GM12878 (cell line): Measurements from ENCODE around the gene ANKRD36C. TPM values are rescaled to one million over a fixed set of nuclear protein-coding genes. Genes with fewer than 3 reads are reported as not detected.
"Not testable (repeated sequence)": the region's sequence is repeated elsewhere in the genome, so short reads cannot be mapped to it uniquely, and the experiment has no call there.

Experiments
- ATAC-seq: fragments of 200-7000 bp; cut with Tn5 transposase; 3 replicates; pipeline ENCODE4 v1.9.1; 2020; ENCODE audit warnings: mild to moderate bottlenecking, moderate library complexity
- BruUV-seq: library from RNA; stranded (reverse); fragments of 400-500 nt; replicated peaks from 2 replicates; lab custom pipeline; 2021; lab: Mats Ljungman, UMichigan
- CTCF ChIA-PET: fragments of 300-600 bp; sonication (Branson Sonifier 250); formaldehyde crosslinking; extraction: SDS; loops from one replicate; lab custom pipeline; 2021; ENCODE audit warnings: inconsistent platforms; lab: Yijun Ruan, JAX
- POLR2A ChIA-PET: fragments of 350-600 bp; formaldehyde crosslinking; extraction: SDS; loops from one replicate; lab custom pipeline; 2021; ENCODE audit warnings: inconsistent platforms; lab: Charles Lee
- RAD21 ChIA-PET: fragments of 300-600 bp; sonication (Branson Sonifier 250); formaldehyde crosslinking; loops from one replicate; lab custom pipeline; 2023; ENCODE audit warnings: antibody characterized with exemption; ENCODE audit not compliant: unreplicated experiment; lab: Charles Lee
- SMC1A ChIA-PET: fragments of 300-600 bp; sonication (Branson Sonifier 250); formaldehyde crosslinking; loops from one replicate; lab custom pipeline; 2023; ENCODE audit not compliant: unreplicated experiment, uncharacterized antibody; lab: Charles Lee
- DNase-seq: peaks from one replicate; pipeline ENCODE4 v3.0.0-alpha.2; 2011; ENCODE audit warnings: low read depth, low spot score
- FAIRE-seq: peaks from 3 replicates; lab custom pipeline; 2011; peaks lifted over from hg19 to GRCh38; lab: Jason Lieb, UNC
- H2AFZ ChIP-seq: 2 replicates; pipeline ENCODE4 v1.6.0; 2011; ENCODE audit warnings: low read depth, low read length, control low read depth; ENCODE audit not compliant: control insufficient read depth
- H3K27ac ChIP-seq: 2 replicates; pipeline ENCODE4 v1.5.1; 2011; ENCODE audit warnings: control low read depth; ENCODE audit not compliant: control insufficient read depth, insufficient read depth
- H3K27me3 ChIP-seq, 2 experiments: replicated peaks in 1 of 2; 2 replicates each; pipeline versions ENCODE4 v1.6.0 to v1.6.1; 2011; ENCODE audit warnings: low read length in 1 of 2; ENCODE audit not compliant: control insufficient read depth in 2 of 2, insufficient read depth in 2 of 2
- H3K36me3 ChIP-seq, 2 experiments: 2 replicates each; pipeline ENCODE4 v1.5.1; 2011; ENCODE audit warnings: low read length in 1 of 2; ENCODE audit not compliant: control insufficient read depth in 2 of 2, insufficient read depth in 2 of 2
- H3K4me1 ChIP-seq: 2 replicates; pipeline ENCODE4 v1.6.1; 2011; ENCODE audit warnings: mild to moderate bottlenecking, low read length, moderate library complexity, mixed read lengths; ENCODE audit not compliant: control insufficient read depth, insufficient read depth
- H3K4me2 ChIP-seq: 2 replicates; pipeline ENCODE4 v1.6.0; 2011; ENCODE audit warnings: control low read depth; ENCODE audit not compliant: control insufficient read depth, insufficient read depth
- H3K4me3 ChIP-seq: fragments of 200-600 bp; sonication (generic); 2 replicates; pipeline ENCODE4 v1.5.1; 2016
- H3K79me2 ChIP-seq: 2 replicates; pipeline ENCODE4 v1.6.0; 2011; ENCODE audit warnings: low read length; ENCODE audit not compliant: control insufficient read depth, insufficient read depth
- H3K9ac ChIP-seq: 2 replicates; pipeline ENCODE4 v1.8.0; 2011; ENCODE audit warnings: low read length, control low read depth, mixed read lengths; ENCODE audit not compliant: control insufficient read depth, insufficient read depth
- H3K9me3 ChIP-seq: replicated peaks from 3 replicates; pipeline ENCODE4 v1.5.1; 2011; ENCODE audit warnings: mild to moderate bottlenecking, low read length; ENCODE audit not compliant: control insufficient read depth, insufficient read depth
- H4K20me1 ChIP-seq: 2 replicates; pipeline ENCODE4 v1.6.0; 2011; ENCODE audit not compliant: control insufficient read depth, insufficient read depth
- POLR2A ChIP-seq: IDR thresholded peaks from 2 replicates; pipeline ENCODE4 v1.6.1; 2011; ENCODE audit warnings: low read depth, mild to moderate bottlenecking, low read length
- WGBS: methylation state at CpG from one replicate; pipeline ENCODE4 v1.1.6; 2016; ENCODE audit warnings: low lambda C conversion rate; ENCODE audit not compliant: insufficient replicate concordance, insufficient coverage; ENCODE audit errors: missing lambda C conversion rate; 5-methylcytosine and 5-hydroxymethylcytosine counted together
- in situ Hi-C: fragments of 300-500 bp; cut with MboI; formaldehyde crosslinking; loops from 9 replicates; pipeline ENCODE4 v1.14.3; 2018; ENCODE audit warnings: mixed read lengths
- intact Hi-C: fragments of 100-400 bp; cut with micrococcal nuclease; formaldehyde crosslinking; loops from one replicate; pipeline ENCODE4 v1.14.2; 2022; ENCODE audit not compliant: unreplicated experiment
- polyA plus RNA-seq, 11 experiments: library from polyadenylated mRNA; depleted of rRNA in 4 of 11; unstranded in 6 of 11; stranded (reverse) in 5 of 11; fragments of >200 nt; fragmentation: Nextera tagmentation in 4 of 11; fragmentation: Illumina TruSeq in 1 of 11; extraction: Ambion mirVana in 4 of 11; extraction: Trizol in 1 of 11; gene quantifications; 1 replicate in 1 of 11; 2 replicates in 10 of 11; pipeline versions ENCODE4 v1.2.1 to v1.2.3, GENCODE V29; 2011 to 2016; ENCODE audit warnings: inconsistent platforms in 2 of 11, missing spikeins in 2 of 11, low read depth in 1 of 11
- total RNA-seq, 4 experiments: library from RNA; depleted of rRNA in 3 of 4; stranded (reverse); fragments of >200 nt in 3 of 4; fragmentation: Illumina TruSeq in 1 of 4; extraction: Trizol in 1 of 4; gene quantifications; 2 replicates each; pipeline versions ENCODE4 v1.2.1 to v1.2.3, GENCODE V29; 2013 to 2021

The ANKRD36C gene
- total and polyA plus RNA-seq, 10 of the 15 experiments (the other 5 are each of a cell fraction or from before 2014, with no cell fraction given) = 3.2 to 39.8 (median 19.5) TPM

- WGBS = 0% methylated on average over 11 of the region's 39 CpGs
- intact Hi-C loops = loop anchor here (2.0 kb wide), 1 partner anchor 125 kb away; the partner anchor contains the start of gene ADRA2B
- peak overlapping the region; percentile 93; the same call in 1 of the 2 replicates for H3K4me2 ChIP-seq
- H3K27me3 ChIP-seq, H3K9me3 ChIP-seq, H3K36me3 ChIP-seq, BruUV-seq, POLR2A ChIA-PET, H4K20me1 ChIP-seq, in situ Hi-C loops, H3K79me2 ChIP-seq, DNase-seq, H3K4me1 ChIP-seq, FAIRE-seq: not testable (repeated sequence)
- H3K27ac ChIP-seq = 0 out of 2 replicates have a peak overlapping the region, but pooled peaks have one; percentile 67
- peak overlapping the region; percentile 72; the same call in 1 of the 2 replicates for H3K9ac ChIP-seq
- CTCF ChIA-PET = interaction anchor here (0.6 to 4.4 kb wide), 50 partner anchors 9 to 1120 kb away, joined by 3 to 43 read pairs (median 5); partner anchors contain the start of genes ASTL and NEURL3
- peak; percentile 77 for ATAC-seq
- RAD21 ChIA-PET = interaction anchor here (0.6 to 2.0 kb wide), 17 partner anchors 31 to 962 kb away, joined by 3 to 24 read pairs (median 4); partner anchors contain the start of genes ADRA2B, ASTL and CIAO1
- SMC1A ChIA-PET = interaction anchor here (0.9 to 1.9 kb wide), 14 partner anchors 17 to 272 kb away, joined by 3 to 17 read pairs (median 5); partner anchors contain the start of genes ADRA2B and ASTL
- 0 out of 2 replicates have a peak, but pooled peaks have one; percentile 40 for TF ChIP-seq POLR2A
- peak overlapping the region; percentile 87; the same call in 1 of the 2 replicates for H2AFZ ChIP-seq
- peak overlapping the region; percentile 73; the same call in 1 of the 2 replicates for H3K4me3 ChIP-seq
Measured at GRCh38 chr2:95992102-95992501, 478 bp upstream of the ANKRD36C start.

- SMC1A ChIA-PET, intact Hi-C loops, H3K36me3 ChIP-seq, FAIRE-seq, RAD21 ChIA-PET, H3K27me3 ChIP-seq, POLR2A ChIA-PET, H3K27ac ChIP-seq, ATAC-seq, H3K79me2 ChIP-seq, BruUV-seq, H4K20me1 ChIP-seq, in situ Hi-C loops, H2AFZ ChIP-seq, H3K4me2 ChIP-seq, H3K4me1 ChIP-seq, DNase-seq, H3K9me3 ChIP-seq, H3K9ac ChIP-seq: not testable (repeated sequence)
- WGBS = 15% methylated on average over 5 of the region's 6 CpGs
- H3K4me3 ChIP-seq = peak overlapping the region; percentile 69
- CTCF ChIA-PET = interaction anchor here (1.1 to 4.4 kb wide), 2 partner anchors 13 to 183 kb away, joined by 3 to 43 read pairs; no protein-coding TSS in a partner anchor
Measured at GRCh38 chr2:95990884-95991283, 740 bp downstream of the ANKRD36C start.

GRCh38 chr2:95951662-95952061 is 40.0 kb downstream of the ANKRD36C start:
- BruUV-seq, POLR2A ChIA-PET, in situ Hi-C loops: not testable (repeated sequence)

GRCh38 chr2:95948039-95948438 is 43.6 kb downstream of the ANKRD36C start:
- RAD21 ChIA-PET, CTCF ChIA-PET, H3K79me2 ChIP-seq, SMC1A ChIA-PET, ATAC-seq, in situ Hi-C loops, intact Hi-C loops, H3K27ac ChIP-seq, H3K36me3 ChIP-seq, H2AFZ ChIP-seq, FAIRE-seq, BruUV-seq, H3K4me3 ChIP-seq, DNase-seq, H3K4me1 ChIP-seq, POLR2A ChIA-PET, H3K27me3 ChIP-seq, H3K9me3 ChIP-seq, H3K9ac ChIP-seq, H3K4me2 ChIP-seq, H4K20me1 ChIP-seq: not testable (repeated sequence)
- WGBS = 24% methylated on average over 1 of the region's 1 CpG

More at GRCh38 chr2:95951662-95952061, 40.0 kb downstream of the ANKRD36C start:
- H3K36me3 ChIP-seq, H4K20me1 ChIP-seq, FAIRE-seq, H3K4me2 ChIP-seq, H3K4me3 ChIP-seq, RAD21 ChIA-PET, H3K9ac ChIP-seq, ATAC-seq, H3K27me3 ChIP-seq, H3K9me3 ChIP-seq, H3K27ac ChIP-seq, SMC1A ChIA-PET, DNase-seq, H2AFZ ChIP-seq, H3K79me2 ChIP-seq, intact Hi-C loops, CTCF ChIA-PET, H3K4me1 ChIP-seq: not testable (repeated sequence)
- WGBS = 40% methylated on average over 2 of the region's 2 CpGs
